ENCODE data around the gene LIN7A. TPM values are rescaled to one million over a fixed set of nuclear protein-coding genes. Genes with fewer than 3 reads are reported as not detected.

Gene LIN7A
- total and polyA plus RNA-seq, 2 donors (not counting 1 experiment from before 2014, with no cell fraction given) = 22.8 to 35.3 TPM

- Histone ChIP-seq H3K36me3 (ENCODE audit: control insufficient read depth, insufficient read depth, low read length) (no peaks in the 10 kb centered on the region), H3K4me1 (ENCODE audit: control insufficient read depth, extremely low read depth, insufficient read depth, low read length) (no peaks in the 10 kb centered on the region), H3K27ac (ENCODE audit: insufficient read depth, low read length) (no peak overlapping the region), H3K27me3 (ENCODE audit: control insufficient read depth, insufficient read depth, low read length) (no peaks in the 10 kb centered on the region), H3K9ac (ENCODE audit: insufficient read depth, low read length) (no peak overlapping the region), H4K20me1 (ENCODE audit: control insufficient read depth, extremely low read depth, insufficient read depth, low read length) (no peaks in the 10 kb centered on the region), H2AFZ (ENCODE audit: low read length) (no peak overlapping the region), H3K9me3 (ENCODE audit: control insufficient read depth, insufficient read depth, low read depth, low read length) (no peaks in the 10 kb centered on the region), H3K4me3 (replicated peaks in 1 of 4; ENCODE audit: control extremely low read depth in 1 of 4, insufficient read depth in 1 of 4, low read depth in 3 of 4, low read length in 4 of 4) (no peak overlapping the region), H3K4me2 (ENCODE audit: extremely low read depth, insufficient read depth, low read length) (no peak overlapping the region), H3K79me2 (ENCODE audit: control insufficient read depth, insufficient read depth, low read length) (no peaks in the 10 kb centered on the region)
- DNase-seq (ENCODE audit: low read depth in 2 of 2) = no peak
- no peak for TF ChIP-seq EZH2 (IDR thresholded peaks at IDR 0.05; ENCODE audit: low read length, missing control alignments)
- TF ChIP-seq, protein P1, sequence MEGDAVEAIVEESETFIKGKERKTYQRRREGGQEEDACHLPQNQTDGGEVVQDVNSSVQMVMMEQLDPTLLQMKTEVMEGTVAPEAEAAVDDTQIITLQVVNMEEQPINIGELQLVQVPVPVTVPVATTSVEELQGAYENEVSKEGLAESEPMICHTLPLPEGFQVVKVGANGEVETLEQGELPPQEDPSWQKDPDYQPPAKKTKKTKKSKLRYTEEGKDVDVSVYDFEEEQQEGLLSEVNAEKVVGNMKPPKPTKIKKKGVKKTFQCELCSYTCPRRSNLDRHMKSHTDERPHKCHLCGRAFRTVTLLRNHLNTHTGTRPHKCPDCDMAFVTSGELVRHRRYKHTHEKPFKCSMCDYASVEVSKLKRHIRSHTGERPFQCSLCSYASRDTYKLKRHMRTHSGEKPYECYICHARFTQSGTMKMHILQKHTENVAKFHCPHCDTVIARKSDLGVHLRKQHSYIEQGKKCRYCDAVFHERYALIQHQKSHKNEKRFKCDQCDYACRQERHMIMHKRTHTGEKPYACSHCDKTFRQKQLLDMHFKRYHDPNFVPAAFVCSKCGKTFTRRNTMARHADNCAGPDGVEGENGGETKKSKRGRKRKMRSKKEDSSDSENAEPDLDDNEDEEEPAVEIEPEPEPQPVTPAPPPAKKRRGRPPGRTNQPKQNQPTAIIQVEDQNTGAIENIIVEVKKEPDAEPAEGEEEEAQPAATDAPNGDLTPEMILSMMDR (conservative IDR thresholded peaks at IDR 0.05 in 1 of 2, IDR thresholded peaks at IDR 0.05 in 1 of 2; ENCODE audit: low read depth in 1 of 2, low read length in 2 of 2) = no peak
Measured at GRCh38 chr12:80954857-80955520, 17.3 kb upstream of the LIN7A start.

DNA sequence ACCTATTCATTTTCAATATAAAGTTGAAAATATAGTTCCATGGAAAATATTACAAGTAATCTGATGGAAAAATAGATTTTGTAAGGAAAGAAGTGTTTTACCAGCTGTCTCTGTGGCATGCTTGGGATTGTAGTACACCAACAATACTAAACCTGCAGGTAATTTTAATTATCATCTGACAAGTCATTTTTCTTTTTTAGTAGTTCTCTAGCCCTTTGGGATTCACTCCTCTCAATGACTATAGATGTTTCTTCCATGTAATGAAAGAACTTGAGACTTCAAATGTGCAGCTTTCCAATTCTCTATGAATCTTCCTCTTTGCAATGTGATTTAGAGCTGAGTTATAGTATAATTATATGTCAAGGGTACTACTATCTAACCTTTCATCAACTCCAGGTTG is 14.7 kb upstream of the LIN7A start:
- TF ChIP-seq EZH2 (IDR thresholded peaks at IDR 0.05; ENCODE audit: low read length, missing control alignments) = no peak
- TF ChIP-seq, protein P1 (conservative IDR thresholded peaks at IDR 0.05 in 1 of 2, IDR thresholded peaks at IDR 0.05 in 1 of 2; ENCODE audit: low read depth in 1 of 2, low read length in 2 of 2) = no peak
- Histone ChIP-seq H3K4me1 (ENCODE audit: control insufficient read depth, extremely low read depth, insufficient read depth, low read length) (no peaks in the 10 kb centered on the region), H3K4me3 (replicated peaks in 1 of 4; ENCODE audit: control extremely low read depth in 1 of 4, insufficient read depth in 1 of 4, low read depth in 3 of 4, low read length in 4 of 4) (no peak overlapping the region), H3K27me3 (ENCODE audit: control insufficient read depth, insufficient read depth, low read length) (no peaks in the 10 kb centered on the region), H3K9ac (ENCODE audit: insufficient read depth, low read length) (no peak overlapping the region), H3K4me2 (ENCODE audit: extremely low read depth, insufficient read depth, low read length) (no peak overlapping the region), H3K36me3 (ENCODE audit: control insufficient read depth, insufficient read depth, low read length) (no peaks in the 10 kb centered on the region), H2AFZ (ENCODE audit: low read length) (no peak overlapping the region), H3K9me3 (ENCODE audit: control insufficient read depth, insufficient read depth, low read depth, low read length) (no peaks in the 10 kb centered on the region), H3K79me2 (ENCODE audit: control insufficient read depth, insufficient read depth, low read length) (no peaks in the 10 kb centered on the region), H3K27ac (ENCODE audit: insufficient read depth, low read length) (no peak overlapping the region), H4K20me1 (ENCODE audit: control insufficient read depth, extremely low read depth, insufficient read depth, low read length) (no peaks in the 10 kb centered on the region)
- DNase-seq (ENCODE audit: low read depth in 2 of 2) = no peak

GRCh38 chr12:80946591-80946990 is 8.9 kb upstream of the LIN7A start:
- no peaks in the 10 kb centered on the region for H3K79me2 ChIP-seq (ENCODE audit: control insufficient read depth, insufficient read depth, low read length)
- H3K4me1 ChIP-seq (ENCODE audit: control insufficient read depth, extremely low read depth, insufficient read depth, low read length) = peaks cover 2% of the 10 kb centered on the region
- no peak overlapping the region for H3K4me3 ChIP-seq (replicated peaks in 1 of 4; ENCODE audit: control extremely low read depth in 1 of 4, insufficient read depth in 1 of 4, low read depth in 3 of 4, low read length in 4 of 4)
- no peak for TF ChIP-seq EZH2 (IDR thresholded peaks at IDR 0.05; ENCODE audit: low read length, missing control alignments)
- TF ChIP-seq, protein P1 (conservative IDR thresholded peaks at IDR 0.05 in 1 of 2, IDR thresholded peaks at IDR 0.05 in 1 of 2; ENCODE audit: low read depth in 1 of 2, low read length in 2 of 2) = peak in 1 of 2 donors; percentile 40
- no peak overlapping the region for H3K4me2 ChIP-seq (ENCODE audit: extremely low read depth, insufficient read depth, low read length)
- H3K27ac ChIP-seq (ENCODE audit: insufficient read depth, low read length) = no peak overlapping the region
- H3K9ac ChIP-seq (ENCODE audit: insufficient read depth, low read length) = no peak overlapping the region
- DNase-seq (ENCODE audit: low read depth in 2 of 2) = peak; percentile 9 to 56
- H2AFZ ChIP-seq (ENCODE audit: low read length) = no peak overlapping the region
- no peaks in the 10 kb centered on the region for H3K9me3 ChIP-seq (ENCODE audit: control insufficient read depth, insufficient read depth, low read depth, low read length)
- no peaks in the 10 kb centered on the region for H3K36me3 ChIP-seq (ENCODE audit: control insufficient read depth, insufficient read depth, low read length)
- no peaks in the 10 kb centered on the region for H4K20me1 ChIP-seq (ENCODE audit: control insufficient read depth, extremely low read depth, insufficient read depth, low read length)
- H3K27me3 ChIP-seq (ENCODE audit: control insufficient read depth, insufficient read depth, low read length) = no peaks in the 10 kb centered on the region
